Skeletal muscle satellite cell (primary cell): ENCODE measurements around the gene HDX. TPM values are rescaled to one million over a fixed set of nuclear protein-coding genes. Genes with fewer than 3 reads are reported as not detected.
"Not testable (repeated sequence)": the region's sequence is repeated elsewhere in the genome, so short reads cannot be mapped to it uniquely, and the experiment has no call there.

Experiments used
- H3K27me3 ChIP-seq: 2 replicates; pipeline ENCODE4 v1.7.0; 2013; ENCODE audit warnings: low read length; ENCODE audit not compliant: control insufficient read depth, insufficient read depth
- H3K36me3 ChIP-seq: 2 replicates; pipeline ENCODE4 v1.7.0; 2013; ENCODE audit warnings: mild to moderate bottlenecking, control low read depth, low read length; ENCODE audit not compliant: insufficient read depth
- H3K4me1 ChIP-seq: 2 replicates; pipeline ENCODE4 v1.7.0; 2013; ENCODE audit warnings: low read length; ENCODE audit not compliant: control insufficient read depth, insufficient read depth
- H3K4me2 ChIP-seq: 2 replicates; pipeline ENCODE4 v1.7.0; 2013; ENCODE audit warnings: mild to moderate bottlenecking, low read length
- H3K4me3 ChIP-seq: 2 replicates; pipeline ENCODE4 v1.7.0; 2013; ENCODE audit warnings: low read length
- H3K9ac ChIP-seq: 2 replicates; pipeline ENCODE4 v1.7.0; 2013; ENCODE audit warnings: mild to moderate bottlenecking, low read depth, low read length, moderate library complexity
- H3K9me3 ChIP-seq: replicated peaks from 2 replicates; pipeline ENCODE4 v1.7.0; 2013; ENCODE audit warnings: mild to moderate bottlenecking, control low read depth, low read length
- small RNA-seq: library from RNA; depleted of rRNA; stranded (forward); fragments of <200 nt; gene quantifications from one replicate; pipeline ENCODE3, GENCODE V24; 2012

HDX gene

GRCh38 chrX:84336646-84337045 lies 165.6 kb downstream of the HDX start:
- Histone ChIP-seq H3K4me1 (peaks cover 4% of the 10 kb centered on the region), H3K9me3 (no peaks in the 10 kb centered on the region), H3K4me3 (no peak overlapping the region), H3K36me3 (no peaks in the 10 kb centered on the region), H3K9ac (no peak overlapping the region), H3K27me3 (no peaks in the 10 kb centered on the region), H3K4me2 (no peak overlapping the region)

- Histone ChIP-seq H3K9me3 (no peaks in the 10 kb centered on the region), H3K4me3 (no peak overlapping the region), H3K4me1 (no peaks in the 10 kb centered on the region), H3K4me2 (no peak overlapping the region), H3K9ac (no peak overlapping the region), H3K36me3 (no peaks in the 10 kb centered on the region), H3K27me3 (no peaks in the 10 kb centered on the region)
Measured at GRCh38 chrX:84335121-84335520, 167.1 kb downstream of the HDX start.

- Histone ChIP-seq H3K9ac (no peak overlapping the region), H3K9me3 (no peaks in the 10 kb centered on the region), H3K4me1 (no peaks in the 10 kb centered on the region), H3K27me3 (no peaks in the 10 kb centered on the region), H3K4me2 (no peak overlapping the region), H3K36me3 (no peaks in the 10 kb centered on the region), H3K4me3 (no peak overlapping the region)
Measured at GRCh38 chrX:84322083-84322827, 180.0 kb downstream of the HDX start.

DNA sequence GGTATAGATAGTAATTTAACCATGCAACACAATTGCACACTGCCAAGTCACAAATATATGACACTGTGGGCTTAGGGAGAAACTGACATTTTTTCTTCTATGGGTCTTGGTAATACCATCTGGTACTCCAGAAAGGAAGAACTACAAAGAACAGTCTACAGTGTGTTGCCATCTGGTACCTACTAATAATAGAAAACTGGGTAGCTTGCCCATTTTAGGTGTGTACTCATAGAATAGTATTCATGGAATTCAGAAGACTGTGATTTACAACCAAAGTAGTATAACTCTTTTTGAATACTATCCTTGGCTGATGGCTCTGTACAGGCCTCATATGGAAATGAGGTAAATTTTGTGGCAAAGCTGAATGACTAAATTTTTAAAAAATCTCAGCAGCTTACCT lies 181.6 kb downstream of the HDX start:
- Histone ChIP-seq H3K9me3 (no peaks in the 10 kb centered on the region), H3K36me3 (no peaks in the 10 kb centered on the region), H3K9ac (no peak overlapping the region), H3K4me1 (no peaks in the 10 kb centered on the region), H3K27me3 (no peaks in the 10 kb centered on the region), H3K4me3 (no peak overlapping the region), H3K4me2 (no peak overlapping the region)

DNA sequence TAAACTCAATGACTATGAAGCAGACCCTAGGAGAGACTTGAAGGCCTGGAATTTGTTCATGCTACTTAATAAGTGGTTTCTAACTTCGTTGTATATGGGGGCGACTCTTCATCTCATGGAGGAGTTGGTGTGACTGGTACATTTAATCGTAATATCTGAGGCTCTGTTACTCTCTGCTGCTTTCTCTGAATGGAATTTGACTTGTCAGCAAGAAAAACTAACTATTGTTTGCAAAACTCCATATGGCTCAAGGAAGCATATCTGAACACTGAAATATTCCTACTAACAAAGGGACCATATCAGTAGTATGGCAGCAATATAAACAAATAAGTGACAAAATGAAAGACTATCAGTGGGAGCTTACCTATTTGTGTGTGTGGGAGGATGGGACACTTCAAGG lies 182.2 kb downstream of the HDX start:
- H3K27me3 ChIP-seq, result no peaks in the 10 kb centered on the region
- H3K4me3 ChIP-seq, result no peak overlapping the region
- no peak overlapping the region for H3K9ac ChIP-seq
- H3K4me2 ChIP-seq, result no peak overlapping the region
- H3K4me1 ChIP-seq, result no peaks in the 10 kb centered on the region
- no peaks in the 10 kb centered on the region for H3K36me3 ChIP-seq
- no peaks in the 10 kb centered on the region for H3K9me3 ChIP-seq

DNA sequence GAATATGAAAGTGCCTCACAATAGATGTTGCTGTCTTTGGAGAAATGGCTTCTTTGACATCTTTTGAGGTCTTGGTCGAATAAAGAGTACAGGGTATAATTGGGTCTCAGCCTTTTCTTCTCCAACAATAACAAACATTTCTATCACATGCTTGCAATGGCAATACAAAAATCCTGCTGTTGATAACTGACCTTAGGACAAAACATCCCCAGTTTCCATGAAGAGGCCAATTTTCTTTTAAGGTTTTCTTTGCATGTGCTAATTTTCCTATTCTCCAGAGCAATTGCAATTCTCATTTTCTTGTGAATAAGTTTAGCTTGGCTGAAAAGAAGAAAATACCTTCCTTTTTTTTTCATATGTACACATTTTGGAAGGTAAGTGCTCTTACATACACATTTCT lies 183.6 kb downstream of the HDX start:
- no peak overlapping the region for H3K4me2 ChIP-seq
- H3K36me3 ChIP-seq, result no peaks in the 10 kb centered on the region
- H3K4me3 ChIP-seq, result no peak overlapping the region

DNA sequence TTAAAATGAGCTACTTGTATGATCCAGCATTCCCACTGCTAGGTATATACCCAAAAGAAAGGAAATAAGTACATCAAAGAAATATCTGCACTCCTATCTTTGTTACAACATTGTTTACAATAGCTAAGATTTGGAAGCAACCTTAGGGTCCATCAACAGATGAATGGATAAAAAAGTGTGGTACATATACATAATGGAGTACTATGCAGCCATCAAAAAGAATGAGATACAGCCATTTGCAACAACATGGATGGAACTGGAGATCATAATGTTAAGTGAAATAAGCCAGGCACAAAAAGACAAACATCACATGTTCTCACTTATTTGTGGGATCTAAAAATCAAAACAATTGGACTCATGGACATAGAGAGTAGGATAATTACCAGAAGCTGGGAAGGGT lies 186.3 kb downstream of the HDX start:
- not testable (repeated sequence) for H3K9me3 ChIP-seq, H3K27me3 ChIP-seq

More for the DNA sequence above, 183.6 kb downstream of the HDX start:
- no peak overlapping the region for H3K9ac ChIP-seq
- no peaks in the 10 kb centered on the region for H3K9me3 ChIP-seq
- H3K4me1 ChIP-seq, result no peaks in the 10 kb centered on the region
- no peaks in the 10 kb centered on the region for H3K27me3 ChIP-seq

More for the DNA sequence above, 186.3 kb downstream of the HDX start:
- H3K4me2 ChIP-seq, H3K4me3 ChIP-seq, H3K4me1 ChIP-seq, H3K36me3 ChIP-seq, H3K9ac ChIP-seq: not testable (repeated sequence)

Small RNA genes lying within 50 kb of the gene (small RNA-seq; reads per million reads assigned to genes)
- gene AL450471.1, result not detected
